COLO829 (cell line): ENCODE results near the gene PLCD4.

Experiments used
- DNase-seq: peaks from one replicate; pipeline ENCODE4 v3.0.0; 2012; ENCODE audit warnings: low spot score

PLCD4 gene

DNA sequence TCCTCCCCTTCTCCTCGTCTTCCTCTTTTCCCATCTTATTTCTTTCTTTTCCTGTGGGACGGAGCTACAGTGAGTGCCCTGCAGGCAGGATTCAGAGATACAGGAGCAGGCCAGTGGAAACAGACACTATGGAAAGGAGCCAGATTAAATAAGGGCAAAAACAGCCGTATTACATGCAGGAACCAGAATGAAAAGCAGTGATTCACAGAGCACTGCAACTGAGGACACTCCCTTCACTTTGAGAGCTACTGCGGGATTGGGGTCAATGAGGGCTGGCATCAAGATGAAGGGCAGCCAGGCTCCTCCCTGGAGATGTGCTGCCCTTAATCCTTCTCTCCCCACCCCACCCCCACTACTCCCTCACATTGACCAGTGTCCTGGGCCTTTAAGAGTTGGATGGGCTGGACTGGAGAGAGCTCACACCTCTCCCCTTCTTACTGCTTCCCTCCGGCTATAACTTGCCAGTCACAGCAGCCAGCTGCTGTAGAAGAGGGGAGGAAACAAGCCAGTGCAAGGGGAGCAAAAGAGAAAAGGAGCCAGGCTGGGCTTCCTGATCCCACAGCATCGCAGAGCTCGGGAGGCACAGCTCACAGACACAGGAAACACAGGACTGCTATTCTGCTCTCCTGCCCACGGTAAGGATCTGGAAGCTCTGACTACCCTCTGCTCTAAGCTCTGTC lies at the start of gene PLCD4:
PLCD4 (plus strand) TSS at position 464 of the 680 bp plus-strand sequence. CDS start 7,841 bp downstream, outside the sequence.
- peak; percentile 54 for DNase-seq

DNA sequence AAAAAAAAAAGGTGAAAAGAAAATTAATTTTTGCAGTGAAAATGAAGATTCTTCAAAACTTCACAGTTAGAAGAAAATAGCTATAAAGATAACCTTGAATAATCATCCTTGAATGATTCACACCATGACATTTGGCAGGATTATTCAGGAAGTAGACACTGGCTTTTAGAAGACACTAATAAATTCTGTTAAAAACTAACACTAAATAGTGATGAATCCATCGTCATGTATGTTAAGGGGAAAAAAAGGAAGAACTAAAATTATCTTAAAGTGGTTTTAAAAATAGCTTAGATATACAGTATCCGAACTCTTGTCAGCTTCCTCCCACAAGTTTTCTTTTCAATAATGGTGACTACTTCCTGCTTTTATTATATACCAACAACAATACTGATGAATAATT lies 49.8 kb upstream of the PLCD4 start:
- no peak for DNase-seq

DNA sequence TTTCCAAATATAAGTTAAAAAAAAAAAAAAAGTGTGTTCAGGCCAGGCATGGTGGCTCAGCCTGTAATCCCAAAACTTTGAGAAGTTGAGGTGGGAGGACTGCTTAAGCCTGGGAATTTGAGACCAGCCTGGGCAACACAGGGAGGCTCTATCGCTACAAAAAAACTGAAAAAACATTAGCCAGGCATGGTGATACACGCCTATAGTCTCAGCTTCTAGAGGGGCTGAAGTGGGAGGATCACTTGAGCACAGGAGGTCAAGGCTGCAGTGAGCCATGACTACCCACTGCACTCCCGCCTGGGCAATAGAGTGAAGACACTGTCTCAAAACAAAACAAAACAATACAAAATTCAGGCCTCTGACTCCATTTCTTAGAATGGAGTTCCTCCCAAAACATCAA lies 48.7 kb upstream of the PLCD4 start:
- no peak for DNase-seq

DNA sequence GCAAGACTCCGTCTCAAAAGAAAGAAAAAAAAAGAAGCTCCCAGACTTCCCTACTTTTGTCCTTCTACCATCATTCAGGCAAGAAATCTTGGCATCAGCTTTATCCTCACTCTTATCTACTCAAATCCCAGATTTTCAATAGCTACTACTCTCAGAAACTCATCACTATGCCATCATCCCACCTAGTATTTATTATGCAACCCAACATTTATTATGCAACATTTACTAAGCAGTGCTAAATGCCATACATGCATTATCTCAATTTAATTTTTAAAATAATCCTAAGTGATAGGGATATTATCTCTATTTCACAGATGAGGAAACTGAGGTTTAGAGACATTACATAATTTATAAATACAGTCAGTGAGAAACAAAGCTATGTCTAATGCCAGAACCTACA lies 43.6 kb upstream of the PLCD4 start:
- no peak for DNase-seq

DNA sequence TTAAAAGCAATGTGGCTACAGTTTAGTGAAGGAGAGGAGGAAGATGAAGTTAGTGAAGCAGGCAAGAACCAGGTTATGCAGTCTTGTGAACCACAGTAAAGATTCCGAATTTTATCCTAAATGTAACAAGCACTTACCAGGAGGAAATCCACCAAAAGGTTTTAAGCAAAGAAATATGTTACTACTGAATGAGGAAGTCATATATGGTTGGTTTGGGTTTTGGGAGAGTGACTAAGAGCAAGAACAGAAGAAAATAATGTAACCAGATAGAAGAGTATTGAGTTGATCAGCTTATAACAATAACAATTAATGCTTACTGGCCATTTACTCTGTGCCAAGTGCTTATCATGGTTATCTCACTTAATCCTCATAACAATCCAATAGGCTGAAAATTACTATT lies 41.4 kb upstream of the PLCD4 start:
- no peak for DNase-seq

DNA sequence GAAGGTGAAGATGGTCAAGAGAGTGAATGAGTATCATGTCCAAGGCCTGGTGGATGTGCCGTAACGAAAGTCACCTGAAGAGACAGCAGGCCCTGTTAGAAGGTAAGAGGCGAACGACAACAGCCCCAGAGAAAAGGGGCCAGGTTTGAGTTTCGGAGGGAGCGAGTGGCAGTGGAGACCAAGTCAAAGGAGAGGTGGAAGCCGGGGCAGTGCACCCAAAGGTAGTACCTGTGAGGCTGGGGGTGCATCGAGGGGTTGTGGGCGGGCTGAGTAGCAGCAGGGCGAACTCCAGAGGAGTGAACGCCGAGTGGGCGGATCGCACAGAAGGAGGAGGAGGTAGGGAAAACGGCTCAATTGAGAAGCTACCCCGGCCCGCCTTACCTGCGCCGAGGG lies 39.9 kb upstream of the PLCD4 start:
- no peak for DNase-seq

DNA sequence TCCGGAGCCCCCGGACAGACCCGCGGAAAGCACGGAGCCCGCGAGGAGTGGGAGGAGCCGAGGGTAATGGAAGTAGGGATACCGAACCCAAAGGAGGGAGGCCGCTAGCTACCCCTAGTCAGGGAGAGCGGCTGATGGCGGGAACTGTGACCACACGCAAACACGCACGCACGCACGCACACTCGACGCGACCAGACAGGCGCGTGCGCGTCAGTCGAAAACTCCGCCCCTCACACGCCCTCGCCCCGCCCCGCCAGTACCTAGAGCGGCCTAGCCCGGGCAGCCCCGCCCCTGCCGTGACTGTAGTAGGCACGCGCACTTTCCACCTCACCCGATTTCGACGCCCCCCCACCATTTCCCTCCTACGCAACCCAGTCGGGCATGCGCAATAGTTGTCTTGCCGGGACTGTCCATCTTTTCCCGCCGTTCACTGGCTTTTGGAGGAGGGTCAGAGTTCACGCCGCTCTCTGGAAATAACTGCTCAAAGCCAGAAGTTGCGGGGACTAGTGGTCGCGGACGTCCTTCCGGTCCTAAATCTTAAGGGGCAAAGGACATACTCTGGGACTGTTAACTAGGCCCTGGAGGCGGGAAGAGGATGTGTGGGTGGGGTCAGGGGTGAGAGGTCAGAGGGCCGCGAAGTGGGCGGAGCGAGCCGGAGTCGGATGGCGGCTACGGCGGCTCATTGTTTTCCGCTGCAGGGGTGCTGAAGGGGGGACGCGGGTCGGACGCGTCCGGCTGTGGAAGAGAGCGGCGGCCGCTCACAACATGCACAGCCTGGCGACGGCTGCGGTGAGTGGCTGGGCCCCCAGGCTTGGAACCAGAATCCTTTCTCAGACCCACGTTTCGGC lies 39.3 kb upstream of the PLCD4 start, which contains the start of the genes CNOT9 and USP37:
CNOT9 (plus strand) TSS at position 650 of the 848 bp plus-strand sequence; CDS start at position 766, 116 bp downstream.
USP37 (minus strand) TSS at position 162 of the 848 bp plus-strand sequence. CDS start 9,698 bp downstream, outside the sequence.
- peak; percentile 100 for DNase-seq

DNA sequence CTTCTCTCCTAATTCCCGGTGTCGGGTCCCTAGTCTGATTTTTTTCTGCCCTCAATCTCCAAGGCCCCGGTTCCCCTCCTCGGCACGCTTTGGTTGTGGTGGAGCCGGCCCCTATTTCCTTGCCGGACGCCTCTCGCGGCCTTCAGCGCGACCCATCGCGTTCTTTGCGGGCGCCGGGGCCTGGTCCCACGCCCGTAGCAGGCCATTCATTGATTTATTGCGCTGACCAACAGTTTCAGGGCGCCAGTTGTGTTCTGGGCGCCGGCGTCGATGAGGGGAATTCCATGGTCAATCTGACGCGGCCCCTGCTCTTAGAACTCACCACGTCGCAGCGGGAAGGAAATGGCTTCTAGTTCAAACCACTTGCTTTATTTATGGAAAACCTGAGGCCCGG lies 38.7 kb upstream of the PLCD4 start:
- DNase-seq: peak; percentile 18

DNA sequence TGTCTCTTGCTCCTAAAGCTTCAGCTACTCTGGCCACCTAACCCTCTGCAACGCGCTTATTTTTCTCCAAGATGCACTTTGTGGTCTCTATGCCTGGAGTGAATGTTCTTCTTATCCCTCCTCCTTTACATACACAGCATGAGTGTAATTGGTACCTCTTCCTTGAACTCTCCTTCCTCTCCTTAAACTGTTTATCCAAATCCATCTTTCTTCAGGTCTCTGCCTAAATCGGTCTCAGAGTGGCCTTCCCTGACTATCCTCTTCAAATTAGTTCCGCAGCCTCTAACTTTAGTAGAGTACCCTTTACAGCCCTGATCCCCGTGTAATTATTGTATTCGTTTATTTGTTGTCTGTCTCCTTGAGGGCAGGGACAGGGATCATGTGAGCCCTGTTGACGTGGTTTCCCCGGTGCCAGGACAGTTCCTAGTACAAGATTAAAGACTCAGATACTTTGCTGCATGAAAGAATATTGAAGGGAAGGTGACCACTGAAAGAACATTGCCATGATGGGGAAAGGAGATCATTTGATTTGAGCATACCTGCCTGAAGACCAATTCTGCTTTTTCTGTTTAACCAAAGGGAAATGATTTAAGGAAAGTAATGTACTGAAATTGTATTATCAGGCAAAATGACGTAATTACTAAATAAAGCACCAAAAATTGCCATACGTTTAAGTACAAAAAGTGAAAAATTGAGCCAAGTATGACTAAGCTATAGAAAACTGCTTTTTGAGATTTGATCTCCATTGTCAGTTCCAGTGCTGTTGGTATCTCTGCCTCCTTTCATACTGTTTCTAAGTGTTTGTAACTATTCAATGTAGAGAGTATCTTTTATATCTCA lies 37.8 kb upstream of the PLCD4 start:
- DNase-seq: peak; percentile 34

DNA sequence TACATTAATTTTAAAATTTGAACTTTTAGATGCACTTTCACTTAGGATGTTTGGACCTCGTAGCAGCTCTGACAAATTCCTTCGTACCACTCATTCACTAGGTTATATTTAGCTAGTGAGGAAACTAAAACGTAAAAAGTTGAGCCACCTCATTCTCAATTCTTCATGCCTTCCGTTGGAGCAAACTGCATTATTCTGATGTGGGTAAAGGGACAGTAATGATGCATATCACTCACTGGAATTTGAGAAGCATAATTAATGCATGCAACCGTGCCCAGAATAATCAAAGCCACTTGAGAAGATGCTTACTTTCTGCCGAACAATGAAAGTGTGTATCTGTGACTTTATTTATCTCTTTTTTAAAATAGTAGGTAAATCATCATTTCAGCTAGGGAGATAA lies 36.8 kb upstream of the PLCD4 start:
- DNase-seq: no peak

DNA sequence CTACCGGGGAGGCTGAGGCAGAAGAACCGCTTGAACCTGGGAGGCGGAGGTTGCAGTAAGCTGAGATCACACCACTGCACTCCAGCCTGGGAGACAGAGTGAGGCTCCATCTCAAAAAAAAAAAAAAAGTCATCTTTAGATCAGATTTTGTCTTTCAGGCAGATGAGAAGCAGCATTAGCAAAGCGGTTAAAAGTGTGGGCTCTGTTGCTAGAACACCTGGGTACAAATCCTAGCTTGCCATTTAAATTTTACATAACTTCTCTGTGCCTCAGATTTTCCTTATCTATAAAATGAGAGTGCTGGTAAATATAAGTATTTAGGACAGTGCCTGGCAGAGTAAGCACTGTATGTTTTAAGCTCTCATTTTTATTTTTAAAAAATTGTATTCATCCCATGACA lies 30.8 kb upstream of the PLCD4 start:
- no peak for DNase-seq

DNA sequence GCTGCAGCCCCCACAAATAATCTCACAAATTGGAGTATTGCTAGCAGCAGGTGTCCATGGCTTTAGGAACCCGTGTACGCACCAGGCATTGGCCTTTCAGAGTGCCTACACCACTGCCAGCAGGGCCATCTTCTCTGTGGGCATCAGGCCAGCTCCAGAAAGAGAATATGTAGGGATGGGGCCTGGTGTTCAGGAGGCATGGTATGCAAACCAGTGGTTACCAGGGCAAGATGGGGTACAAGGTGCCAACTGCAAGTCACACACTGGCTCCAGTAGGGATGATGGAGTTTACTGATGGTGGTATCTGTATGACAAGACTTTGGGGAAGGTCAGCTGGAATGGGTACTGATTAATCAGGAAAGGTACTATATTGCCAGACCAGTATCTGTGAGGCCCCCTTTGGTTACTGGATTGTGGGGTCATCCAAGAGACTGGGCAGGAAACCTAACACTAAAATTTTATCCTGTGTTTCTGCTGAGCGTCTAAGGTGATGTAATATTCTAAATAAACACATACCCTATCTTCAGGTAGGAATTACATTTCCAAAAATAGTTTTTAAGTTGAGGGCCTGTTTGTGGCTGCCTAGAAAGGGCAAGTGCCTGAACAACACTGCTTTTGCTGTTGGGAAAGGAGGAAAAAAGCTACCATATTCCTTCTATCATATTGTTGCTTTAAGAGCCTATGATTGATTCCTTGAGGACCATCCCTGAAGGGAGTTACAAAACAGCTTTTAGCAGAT lies 30.0 kb upstream of the PLCD4 start:
- no peak for DNase-seq

DNA sequence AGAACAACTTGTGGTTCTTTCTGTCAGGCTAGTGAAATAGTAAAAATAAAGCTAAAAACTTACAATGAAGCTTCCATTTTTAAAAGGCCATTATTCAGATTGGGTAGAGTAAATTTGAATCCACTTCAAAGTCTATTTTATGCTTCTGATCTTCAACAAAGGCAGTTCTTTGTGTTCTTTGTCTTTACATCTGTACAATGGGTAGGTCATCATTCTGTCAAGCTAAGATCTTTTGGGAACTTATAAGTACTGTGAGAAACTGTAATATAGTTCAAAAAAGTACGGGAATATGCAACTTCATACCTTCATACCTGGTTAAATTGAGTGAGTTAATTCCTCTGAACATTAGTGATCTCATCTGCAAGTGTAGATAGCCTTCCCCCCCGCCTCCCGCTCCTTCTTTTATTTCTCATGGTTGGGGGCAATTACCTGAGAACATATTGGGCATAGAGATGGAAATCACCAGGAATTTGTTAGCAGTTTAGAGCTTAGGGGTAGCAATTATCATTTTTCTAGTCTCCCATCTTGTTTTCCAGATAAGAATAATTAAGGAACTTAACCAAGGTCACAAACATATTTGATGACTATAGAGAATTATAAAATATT lies 29.3 kb upstream of the PLCD4 start:
- DNase-seq: no peak

DNA sequence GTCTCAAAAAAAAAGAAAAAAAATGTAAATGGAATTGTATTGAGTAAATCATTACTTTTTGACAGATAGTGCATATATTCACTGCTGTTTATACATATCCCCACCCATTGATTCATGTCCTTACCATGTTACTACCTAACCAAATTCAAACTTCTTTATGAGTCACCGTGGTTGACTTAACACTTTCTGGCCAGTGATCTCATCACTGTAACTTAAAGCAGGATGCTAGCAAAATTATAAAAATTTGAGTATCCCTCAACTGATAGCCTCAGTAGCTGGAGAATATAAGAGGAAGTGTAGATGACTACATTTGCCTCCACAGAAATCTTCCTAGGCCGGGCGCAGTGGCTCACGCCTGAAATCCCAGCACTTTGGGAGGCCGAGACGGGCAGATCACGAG lies 25.6 kb upstream of the PLCD4 start:
- DNase-seq: no peak

DNA sequence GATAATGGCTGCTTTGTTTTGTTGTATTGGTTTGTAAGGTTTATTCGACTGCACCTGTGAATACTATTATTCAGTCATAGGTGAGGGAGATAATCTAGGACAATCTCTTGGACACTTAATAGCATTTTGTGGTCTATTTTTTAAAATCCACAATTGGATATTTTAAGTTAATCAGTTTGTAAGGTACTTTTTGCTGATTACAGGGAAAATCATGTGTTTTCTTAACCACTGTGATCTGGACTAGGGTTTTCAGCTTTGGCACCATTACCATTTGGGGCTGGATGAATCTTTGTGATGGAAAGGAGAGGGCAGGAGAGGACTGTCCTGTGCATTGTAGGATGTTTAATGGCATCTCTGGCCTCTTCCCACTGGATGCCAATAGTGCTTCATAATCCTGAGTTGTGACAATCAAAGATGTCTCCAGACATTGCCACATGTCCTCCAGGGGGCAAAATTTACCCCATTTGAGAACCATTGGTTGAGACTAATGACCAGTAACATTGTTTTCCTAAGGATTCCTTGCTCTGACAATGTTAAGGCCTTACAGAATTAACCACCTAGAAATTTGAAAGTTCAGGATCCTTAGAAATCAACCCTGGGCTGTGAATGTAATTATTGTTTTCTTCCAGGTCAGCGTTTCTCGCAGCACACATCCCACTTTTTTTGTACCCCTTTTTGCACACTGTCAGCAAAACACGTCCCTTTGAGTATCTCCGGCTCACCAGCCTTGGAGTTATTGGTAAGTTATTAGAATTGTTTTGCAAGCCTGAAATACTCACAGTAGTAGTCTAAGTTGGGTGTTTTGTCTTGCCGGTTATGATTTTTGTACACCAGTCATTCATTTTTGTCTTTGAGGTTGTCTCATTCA lies 23.5 kb upstream of the PLCD4 start:
- DNase-seq: no peak

DNA sequence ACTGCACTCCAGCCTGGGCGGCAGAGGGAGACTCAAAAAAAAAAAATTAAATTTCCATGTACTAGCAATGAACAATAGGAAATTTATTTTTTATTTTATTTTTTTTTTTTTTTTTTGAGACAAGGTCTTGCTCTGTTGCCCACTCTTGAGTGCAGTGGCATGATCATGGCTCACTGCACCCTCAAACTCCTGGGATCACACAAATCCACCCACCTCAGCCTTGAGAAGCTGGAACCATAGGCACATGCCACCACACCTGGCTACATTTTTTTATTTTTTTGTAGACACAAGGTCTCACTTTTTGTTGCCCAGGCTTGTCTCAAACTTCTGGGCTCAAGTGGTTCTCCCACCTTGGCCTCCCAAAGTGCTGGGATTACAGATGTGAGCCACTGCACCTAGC lies 22.2 kb upstream of the PLCD4 start:
- DNase-seq: no peak

DNA sequence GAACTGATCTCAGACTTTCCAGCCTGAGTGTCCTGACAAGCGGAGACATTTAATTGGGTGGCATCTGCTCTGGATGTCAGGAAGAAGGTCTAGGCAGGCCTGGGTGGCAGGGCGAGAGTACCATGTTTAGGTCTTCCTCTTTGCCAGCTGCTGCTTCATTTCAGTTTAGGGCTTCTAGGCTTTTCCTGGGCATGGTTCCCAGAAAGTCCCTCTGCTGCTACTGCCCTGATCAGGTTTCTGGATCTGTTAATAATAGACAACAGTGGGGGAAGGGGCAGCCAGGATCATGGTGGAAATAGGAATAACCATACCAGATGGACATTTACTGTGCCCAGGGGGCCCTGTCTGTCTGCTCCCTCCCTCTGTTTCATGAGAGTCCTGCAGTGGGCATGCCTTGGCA lies 2.3 kb upstream of the PLCD4 start:
- DNase-seq: no peak

DNA sequence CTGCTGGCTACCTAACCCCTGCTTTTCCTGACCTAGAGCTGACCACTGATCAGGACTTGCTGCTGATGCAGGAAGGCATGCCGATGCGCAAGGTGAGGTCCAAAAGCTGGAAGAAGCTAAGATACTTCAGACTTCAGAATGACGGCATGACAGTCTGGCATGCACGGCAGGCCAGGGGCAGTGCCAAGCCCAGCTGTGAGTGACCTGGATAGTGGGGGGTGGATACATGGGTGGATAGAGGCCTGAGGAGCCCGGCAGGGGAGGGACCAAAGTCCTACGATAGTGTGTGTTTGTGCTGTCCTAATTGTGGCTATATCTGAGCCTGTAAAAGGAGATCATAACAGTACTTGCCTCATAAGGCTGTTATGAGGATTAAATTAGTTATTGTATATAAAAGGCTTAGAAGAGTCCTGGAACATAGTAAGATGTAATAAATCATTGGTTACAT lies 8.2 kb downstream of the PLCD4 start:
- no peak for DNase-seq

DNA sequence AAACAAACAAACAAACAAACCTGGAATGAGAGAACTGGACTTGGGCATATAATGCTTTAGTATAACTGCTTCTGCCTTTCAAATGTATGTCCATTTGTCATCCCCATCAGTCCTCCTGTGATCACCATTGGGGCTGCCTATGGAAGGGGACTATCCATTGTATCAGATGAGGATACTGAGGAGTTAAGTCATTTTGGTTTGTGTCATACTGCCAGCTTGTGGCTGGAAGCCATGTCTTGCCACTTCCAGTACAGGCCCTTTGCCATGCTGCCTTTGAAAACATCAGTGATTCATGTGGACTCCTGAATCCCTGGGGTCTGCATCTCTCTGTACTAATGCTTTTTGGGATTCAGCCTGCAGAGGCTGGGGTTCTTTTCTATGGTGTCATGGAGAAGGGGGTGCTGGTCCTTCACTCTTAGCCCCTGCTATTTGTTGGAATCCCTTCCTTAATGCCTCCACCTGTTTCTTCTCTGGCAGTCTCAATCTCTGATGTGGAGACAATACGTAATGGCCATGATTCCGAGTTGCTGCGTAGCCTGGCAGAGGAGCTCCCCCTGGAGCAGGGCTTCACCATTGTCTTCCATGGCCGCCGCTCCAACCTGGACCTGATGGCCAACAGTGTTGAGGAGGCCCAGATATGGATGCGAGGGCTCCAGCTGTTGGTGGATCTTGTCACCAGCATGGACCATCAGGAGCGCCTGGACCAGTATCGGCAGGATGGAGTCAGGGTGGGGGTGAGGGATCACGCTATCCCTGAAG lies 10.6 kb downstream of the PLCD4 start:
- no peak for DNase-seq
